Body of pancreas (tissue), 4 donors: Measurements from ENCODE around the gene PSEN2. TPM values are rescaled to one million over a fixed set of nuclear protein-coding genes. Genes with fewer than 3 reads are reported as not detected.
A peak's percentile ranks its signal among the peaks of the same experiment; 100 is the strongest.
"Not testable (repeated sequence)": the region's sequence is repeated elsewhere in the genome, so short reads cannot be mapped to it uniquely, and the experiment has no call there.

Experiments used
- ATAC-seq: fragments of 150-250 bp; one replicate; pipeline ENCODE4 v1.9.1; 2016
- DNase-seq, 4 donors: peaks; one replicate each; pipeline ENCODE4 v3.0.0-alpha.2; 2019
- H3K27ac ChIP-seq, 4 donors: fragments of 200-600 bp; sonication (generic); 1 replicate in 3 of 4; 2 replicates in 1 of 4; pipeline versions ENCODE4 v1.5.1 to v1.6.1; 2016 to 2019; ENCODE audit warnings: mild to moderate bottlenecking in 1 of 4, mixed read lengths in 1 of 4, moderate library complexity in 1 of 4
- H3K27me3 ChIP-seq, 2 donors: fragments of 200-600 bp; sonication (generic); one replicate each; pipeline ENCODE4 v1.6.0; 2016; ENCODE audit warnings: mild to moderate bottlenecking in 1 of 2
- H3K36me3 ChIP-seq, 2 donors: fragments of 200-600 bp; sonication (generic); replicated peaks in 1 of 2; 2 replicates each; pipeline ENCODE4 v1.5.1; 2016; ENCODE audit warnings: low read depth in 2 of 2; ENCODE audit not compliant: insufficient read depth in 1 of 2
- H3K4me1 ChIP-seq: fragments of 200-600 bp; sonication (generic); one replicate; pipeline ENCODE4 v1.6.0; 2016
- H3K4me3 ChIP-seq, 2 donors: fragments of 200-600 bp; sonication (generic); 1 replicate in 1 of 2; 2 replicates in 1 of 2; pipeline ENCODE4 v1.5.1; 2016 to 2019
- H3K9me3 ChIP-seq, 3 donors: fragments of 200-600 bp; sonication (generic); 1 replicate in 2 of 3; 2 replicates in 1 of 3; pipeline ENCODE4 v1.5.1; 2016
- POLR2A ChIP-seq, 3 donors: fragments of 450-650 bp; IDR thresholded peaks; one replicate each; pipeline ENCODE4 v1.6.1; 2016; ENCODE audit warnings: antibody characterized with exemption in 3 of 3, mild to moderate bottlenecking in 2 of 3
- WGBS, 2 donors: methylation state at CpG; one replicate each; pipeline ENCODE4 v1.1.5; 2017; 5-methylcytosine and 5-hydroxymethylcytosine counted together
- intact Hi-C: fragments of 100-400 bp; cut with DNase I; formaldehyde crosslinking; loops from one replicate; pipeline ENCODE4 v1.15.1; 2023
- total RNA-seq, 2 donors: library from RNA; depleted of rRNA; stranded (reverse); fragments of >200 nt; gene quantifications; one replicate each; pipeline ENCODE4 v1.1.0, GENCODE V29; 2016
- TF ChIP-seq, protein P1 (sequence below), 7 experiments: fragments of 450-650 bp in 4 of 7; fragments of 200-600 bp in 3 of 7; sonication (generic) in 3 of 7; IDR thresholded peaks; one replicate each; pipeline ENCODE4 v1.5.1; 2016 to 2019; ENCODE audit warnings: antibody characterized with exemption in 7 of 7

PSEN2 gene
- total RNA-seq, 2 donors from 2014 or later = 80.9 to 98.9 TPM

GRCh38 chr1:226827968-226828513 is 42.4 kb upstream of the PSEN2 start:
- peaks cover 5% of the 10 kb centered on the region for H3K4me1 ChIP-seq
- H3K4me3 ChIP-seq = no peak overlapping the region
- no peaks in the 10 kb centered on the region for H3K27me3 ChIP-seq
- intact Hi-C loops = loop anchor here (5.0 kb wide), 1 partner anchor 191 kb away; no protein-coding TSS in a partner anchor
- H3K9me3 ChIP-seq = no peaks in the 10 kb centered on the region
- H3K36me3 ChIP-seq = no peaks in the 10 kb centered on the region
- ATAC-seq (peak; percentile 99), DNase-seq (peak; percentile 95 to 97 (median 96))
- TF ChIP-seq POLR2A (IDR thresholded peaks at IDR 0.05) = no peak
- TF ChIP-seq, protein P1, sequence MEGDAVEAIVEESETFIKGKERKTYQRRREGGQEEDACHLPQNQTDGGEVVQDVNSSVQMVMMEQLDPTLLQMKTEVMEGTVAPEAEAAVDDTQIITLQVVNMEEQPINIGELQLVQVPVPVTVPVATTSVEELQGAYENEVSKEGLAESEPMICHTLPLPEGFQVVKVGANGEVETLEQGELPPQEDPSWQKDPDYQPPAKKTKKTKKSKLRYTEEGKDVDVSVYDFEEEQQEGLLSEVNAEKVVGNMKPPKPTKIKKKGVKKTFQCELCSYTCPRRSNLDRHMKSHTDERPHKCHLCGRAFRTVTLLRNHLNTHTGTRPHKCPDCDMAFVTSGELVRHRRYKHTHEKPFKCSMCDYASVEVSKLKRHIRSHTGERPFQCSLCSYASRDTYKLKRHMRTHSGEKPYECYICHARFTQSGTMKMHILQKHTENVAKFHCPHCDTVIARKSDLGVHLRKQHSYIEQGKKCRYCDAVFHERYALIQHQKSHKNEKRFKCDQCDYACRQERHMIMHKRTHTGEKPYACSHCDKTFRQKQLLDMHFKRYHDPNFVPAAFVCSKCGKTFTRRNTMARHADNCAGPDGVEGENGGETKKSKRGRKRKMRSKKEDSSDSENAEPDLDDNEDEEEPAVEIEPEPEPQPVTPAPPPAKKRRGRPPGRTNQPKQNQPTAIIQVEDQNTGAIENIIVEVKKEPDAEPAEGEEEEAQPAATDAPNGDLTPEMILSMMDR (IDR thresholded peaks at IDR 0.05) = peak; percentile 91 to 96 (median 94)
- 10 to 14% methylated on average over 15 to 18 of the region's 19 CpGs for WGBS, 2 donors
- H3K27ac ChIP-seq = peak overlapping the region in 2 of 4 donors; percentile 43 to 46

DNA sequence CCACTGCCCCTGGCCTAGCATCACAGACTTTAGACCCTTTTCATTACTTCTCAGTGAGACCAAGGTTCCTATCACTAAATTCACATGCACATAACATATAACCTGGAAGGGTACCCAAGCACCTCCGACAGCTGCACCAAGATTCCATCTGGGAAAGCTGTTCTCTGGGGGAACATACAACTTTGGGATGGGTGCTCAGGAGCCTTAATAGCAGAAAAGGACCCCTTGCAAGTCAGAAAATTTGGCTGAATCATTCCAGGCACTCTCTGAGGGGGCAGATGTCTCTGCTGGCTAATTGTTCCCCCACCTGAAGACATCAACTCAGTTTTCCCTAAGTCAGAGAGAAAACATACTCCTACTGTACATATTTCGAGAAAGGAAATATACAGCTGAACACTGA is 41.3 kb upstream of the PSEN2 start:
- intact Hi-C loops = loop anchor here (5.0 kb wide), 1 partner anchor 192 kb away; no protein-coding TSS in a partner anchor
- Histone ChIP-seq H3K9me3 (no peaks in the 10 kb centered on the region), H3K4me3 (no peak overlapping the region), H3K36me3 (no peaks in the 10 kb centered on the region), H3K27ac (no peak overlapping the region), H3K4me1 (peaks cover 5% of the 10 kb centered on the region), H3K27me3 (no peaks in the 10 kb centered on the region)
- TF ChIP-seq POLR2A (IDR thresholded peaks at IDR 0.05) = no peak
- TF ChIP-seq, protein P1 (IDR thresholded peaks at IDR 0.05) = no peak
- no peak for ATAC-seq
- no peak for DNase-seq
- 54 to 65% methylated on average over 2 of the region's 2 CpGs for WGBS, 2 donors

DNA sequence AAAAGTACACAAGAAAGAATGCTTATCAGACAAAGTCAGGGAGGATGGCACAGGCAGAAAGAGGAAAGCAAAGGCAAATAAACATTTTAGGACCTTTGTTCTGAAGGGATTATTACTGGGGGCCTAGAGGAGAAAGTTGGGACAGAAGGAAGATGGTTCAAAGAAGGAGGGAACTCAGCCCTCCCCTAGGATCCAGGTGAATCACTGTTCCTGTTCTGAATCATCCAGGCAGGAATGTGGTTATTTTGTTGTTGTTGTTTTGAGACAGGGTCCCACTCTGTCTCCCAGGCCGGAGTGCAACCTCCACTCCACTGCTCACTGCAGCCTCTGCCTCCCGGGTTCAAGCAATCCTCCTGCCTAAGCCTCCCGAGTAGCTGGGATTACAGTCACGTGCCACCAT is 38.5 kb upstream of the PSEN2 start:
- no peaks in the 10 kb centered on the region for H3K9me3 ChIP-seq
- H3K27ac ChIP-seq = no peak overlapping the region
- DNase-seq = no peak
- H3K4me1 ChIP-seq = peaks cover 5% of the 10 kb centered on the region
- intact Hi-C loops = no loop called here
- no peak overlapping the region for H3K4me3 ChIP-seq
- H3K27me3 ChIP-seq = no peaks in the 10 kb centered on the region
- no peak for ATAC-seq
- WGBS, 2 donors = 88 to 96% methylated on average over 4 of the region's 4 CpGs
- H3K36me3 ChIP-seq = no peaks in the 10 kb centered on the region
- TF ChIP-seq, protein P1 (IDR thresholded peaks at IDR 0.05) = no peak
- TF ChIP-seq POLR2A (IDR thresholded peaks at IDR 0.05) = no peak

DNA sequence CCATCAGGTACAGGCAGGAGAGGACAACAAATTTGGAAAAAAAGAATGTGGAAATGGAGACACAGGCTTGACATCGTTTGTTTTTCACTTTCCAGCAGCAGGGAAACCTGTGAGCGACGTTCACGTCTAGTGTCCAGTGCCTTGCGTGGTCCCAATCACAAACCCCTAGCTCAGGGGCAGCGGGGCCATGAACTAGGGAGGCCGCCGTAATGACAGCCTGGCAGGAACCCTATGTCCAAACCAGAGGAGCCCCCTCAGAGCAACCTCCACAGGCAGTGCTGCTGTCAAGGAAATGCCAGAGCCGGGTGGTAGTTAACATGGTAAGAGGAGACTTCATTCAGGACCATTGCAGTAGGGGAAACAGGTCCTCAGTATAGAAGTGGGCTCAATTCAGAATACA is 37.8 kb upstream of the PSEN2 start:
- Histone ChIP-seq H3K36me3 (no peaks in the 10 kb centered on the region), H3K4me1 (peaks cover 5% of the 10 kb centered on the region), H3K9me3 (no peaks in the 10 kb centered on the region), H3K27ac (no peak overlapping the region), H3K4me3 (no peak overlapping the region), H3K27me3 (no peaks in the 10 kb centered on the region)
- no peak for ATAC-seq
- DNase-seq = no peak
- intact Hi-C loops = no loop called here
- TF ChIP-seq, protein P1 (IDR thresholded peaks at IDR 0.05) = no peak
- no peak for TF ChIP-seq POLR2A (IDR thresholded peaks at IDR 0.05)
- WGBS, 2 donors = 91 to 95% methylated on average over 7 to 9 of the region's 9 CpGs

DNA sequence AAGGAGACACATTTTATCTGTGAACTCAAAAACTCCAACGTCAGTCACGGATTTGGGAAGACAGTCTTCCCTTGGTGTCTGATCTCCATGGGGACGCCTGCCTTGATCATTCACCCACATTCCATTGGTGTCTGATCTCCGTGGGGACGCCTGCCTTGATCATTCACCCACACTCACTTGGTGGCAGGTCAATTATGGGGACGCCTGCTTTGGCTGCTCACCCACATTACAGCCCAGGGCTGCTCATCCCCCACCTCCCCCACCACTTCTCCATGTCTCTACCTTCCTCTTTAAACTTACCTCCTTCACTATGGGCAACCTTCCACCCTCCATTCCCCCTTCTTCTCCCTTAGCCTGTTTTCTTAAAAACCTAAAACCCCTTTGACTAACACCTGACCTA is 36.2 kb upstream of the PSEN2 start:
- H3K4me3 ChIP-seq, H3K9me3 ChIP-seq, intact Hi-C loops, DNase-seq, ATAC-seq, H3K4me1 ChIP-seq, H3K36me3 ChIP-seq, H3K27ac ChIP-seq, H3K27me3 ChIP-seq: not testable (repeated sequence)
- 84 to 90% methylated on average over 6 of the region's 6 CpGs for WGBS, 2 donors

DNA sequence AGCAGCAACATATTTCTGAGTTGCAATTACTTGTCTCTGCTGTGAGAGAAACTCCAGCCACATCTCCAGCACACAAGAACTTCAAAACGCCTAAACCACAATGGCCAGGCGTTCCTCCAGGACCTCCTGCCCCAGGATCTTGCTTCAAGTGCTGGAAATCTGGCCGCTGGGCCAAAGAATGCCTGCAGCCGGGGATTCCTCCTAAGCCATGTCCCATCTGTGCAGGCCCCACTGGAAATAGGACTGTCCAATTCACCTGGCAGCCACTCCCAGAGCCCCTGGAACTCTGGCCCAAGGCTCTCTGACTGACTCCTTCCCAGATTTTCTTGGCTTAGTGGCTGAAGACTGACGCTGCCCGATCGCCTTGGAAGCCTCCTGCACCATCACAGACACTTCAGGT is 35.0 kb upstream of the PSEN2 start:
- DNase-seq, H3K4me3 ChIP-seq, ATAC-seq, intact Hi-C loops, H3K27me3 ChIP-seq, H3K4me1 ChIP-seq, H3K36me3 ChIP-seq, H3K27ac ChIP-seq, H3K9me3 ChIP-seq: not testable (repeated sequence)
- 86 to 90% methylated on average over 6 to 7 of the region's 7 CpGs for WGBS, 2 donors

DNA sequence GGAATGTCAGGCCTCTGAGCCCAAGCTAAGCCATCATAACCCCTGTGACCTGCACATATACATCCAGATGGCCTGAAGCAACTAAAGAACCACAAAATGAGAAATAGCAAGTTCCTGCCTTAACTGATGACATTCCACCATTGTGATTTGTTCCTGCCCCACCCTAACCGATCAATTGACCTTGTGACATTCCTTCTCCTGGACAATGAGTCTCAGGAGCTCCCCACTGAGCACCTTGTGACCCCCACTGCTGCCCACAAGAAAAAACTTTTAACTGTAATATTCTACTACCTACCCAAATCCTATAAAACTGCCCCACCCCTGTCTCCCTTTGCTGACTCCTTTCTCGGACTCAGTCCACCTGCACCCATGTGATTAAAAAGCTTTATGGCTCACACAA is 32.5 kb upstream of the PSEN2 start:
- ATAC-seq, H3K4me3 ChIP-seq, intact Hi-C loops, H3K27ac ChIP-seq, H3K27me3 ChIP-seq, DNase-seq, H3K36me3 ChIP-seq, H3K9me3 ChIP-seq, H3K4me1 ChIP-seq: not testable (repeated sequence)
- 78 to 92% methylated on average over 2 of the region's 2 CpGs for WGBS, 2 donors
